ENCODE data around the gene IST1. TPM values are rescaled to one million over a fixed set of nuclear protein-coding genes. Genes with fewer than 3 reads are reported as not detected.
"Not testable (repeated sequence)": the region's sequence is repeated elsewhere in the genome, so short reads cannot be mapped to it uniquely, and the experiment has no call there.

Gene IST1
- total RNA-seq, 2 donors from 2014 or later: 193 to 249 TPM

- Histone ChIP-seq H3K36me3 (peaks cover 0 to 5% of the 10 kb centered on the region in 2 donors), H3K9me3 (no peaks in the 10 kb centered on the region), H3K27me3 (replicated peaks; ENCODE audit: insufficient read depth) (no peaks in the 10 kb centered on the region), H3K4me1 (replicated peaks) (no peaks in the 10 kb centered on the region), H3K27ac (no peak overlapping the region), H3K4me3 (no peak overlapping the region)
- TF ChIP-seq POLR2AphosphoS5 (IDR thresholded peaks at IDR 0.05) (no peak), POLR2A (IDR thresholded peaks at IDR 0.05) (no peak)
- TF ChIP-seq, protein P1, sequence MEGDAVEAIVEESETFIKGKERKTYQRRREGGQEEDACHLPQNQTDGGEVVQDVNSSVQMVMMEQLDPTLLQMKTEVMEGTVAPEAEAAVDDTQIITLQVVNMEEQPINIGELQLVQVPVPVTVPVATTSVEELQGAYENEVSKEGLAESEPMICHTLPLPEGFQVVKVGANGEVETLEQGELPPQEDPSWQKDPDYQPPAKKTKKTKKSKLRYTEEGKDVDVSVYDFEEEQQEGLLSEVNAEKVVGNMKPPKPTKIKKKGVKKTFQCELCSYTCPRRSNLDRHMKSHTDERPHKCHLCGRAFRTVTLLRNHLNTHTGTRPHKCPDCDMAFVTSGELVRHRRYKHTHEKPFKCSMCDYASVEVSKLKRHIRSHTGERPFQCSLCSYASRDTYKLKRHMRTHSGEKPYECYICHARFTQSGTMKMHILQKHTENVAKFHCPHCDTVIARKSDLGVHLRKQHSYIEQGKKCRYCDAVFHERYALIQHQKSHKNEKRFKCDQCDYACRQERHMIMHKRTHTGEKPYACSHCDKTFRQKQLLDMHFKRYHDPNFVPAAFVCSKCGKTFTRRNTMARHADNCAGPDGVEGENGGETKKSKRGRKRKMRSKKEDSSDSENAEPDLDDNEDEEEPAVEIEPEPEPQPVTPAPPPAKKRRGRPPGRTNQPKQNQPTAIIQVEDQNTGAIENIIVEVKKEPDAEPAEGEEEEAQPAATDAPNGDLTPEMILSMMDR (IDR thresholded peaks at IDR 0.05): no peak
- intact Hi-C loops (cut with DNase I): no loop called here
- whole genome bisulfite sequencing: 86% methylated on average over 7 of the region's 7 CpGs
- no peak for DNase-seq (ENCODE audit: low spot score)
Measured at GRCh38 chr16:71865173-71865863, 30.0 kb upstream of the IST1 start.

GRCh38 chr16:71867175-71867574, 28.2 kb upstream of the IST1 start:
- H3K27ac ChIP-seq; H3K4me3 ChIP-seq; DNase-seq (ENCODE audit: low spot score); H3K4me1 ChIP-seq (replicated peaks); intact Hi-C loops (cut with DNase I); H3K27me3 ChIP-seq (replicated peaks; ENCODE audit: insufficient read depth); H3K36me3 ChIP-seq; H3K9me3 ChIP-seq: not testable (repeated sequence)
- 97% methylated on average over 6 of the region's 6 CpGs for WGBS

DNA sequence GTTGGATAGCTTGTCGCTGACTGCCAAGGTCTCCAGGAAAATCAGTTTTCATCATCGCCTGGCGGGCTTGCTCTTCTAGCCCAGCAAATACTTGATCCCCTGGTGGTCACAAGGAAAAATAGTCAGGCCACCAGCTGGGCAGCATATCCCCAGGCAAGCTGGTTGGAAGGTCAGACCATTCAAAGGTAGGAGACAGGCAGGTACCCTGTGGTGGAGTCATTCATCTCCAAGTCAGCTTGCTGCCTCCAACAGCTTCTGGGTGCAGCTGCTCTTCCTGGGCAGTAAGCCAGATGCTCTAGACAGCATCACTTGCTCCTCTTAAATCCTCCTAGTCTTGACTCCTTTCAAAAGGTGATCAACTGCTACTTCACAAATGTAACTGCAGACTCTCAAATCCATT, 27.4 kb upstream of the IST1 start:
- peaks cover 0 to 1% of the 10 kb centered on the region in 2 donors for H3K36me3 ChIP-seq

GRCh38 chr16:71869089-71869488, 26.2 kb upstream of the IST1 start:
- no peak for TF ChIP-seq POLR2AphosphoS5 (IDR thresholded peaks at IDR 0.05)
- TF ChIP-seq, protein P1 (IDR thresholded peaks at IDR 0.05): no peak
- TF ChIP-seq POLR2A (IDR thresholded peaks at IDR 0.05): no peak
- Histone ChIP-seq H3K27ac (no peak overlapping the region), H3K36me3 (no peaks in the 10 kb centered on the region), H3K4me1 (replicated peaks) (no peaks in the 10 kb centered on the region), H3K9me3 (no peaks in the 10 kb centered on the region), H3K4me3 (no peak overlapping the region), H3K27me3 (replicated peaks; ENCODE audit: insufficient read depth) (no peaks in the 10 kb centered on the region)
- intact Hi-C loops (cut with DNase I): no loop called here
- DNase-seq (ENCODE audit: low spot score): no peak
- 87% methylated on average over 1 of the region's 1 CpG for WGBS

More for the DNA sequence above, 27.4 kb upstream of the IST1 start:
- intact Hi-C loops (cut with DNase I): no loop called here
- 90% methylated on average over 3 of the region's 3 CpGs for WGBS
- Histone ChIP-seq H3K4me3 (no peak overlapping the region), H3K27ac (no peak overlapping the region), H3K9me3 (no peaks in the 10 kb centered on the region), H3K27me3 (replicated peaks; ENCODE audit: insufficient read depth) (no peaks in the 10 kb centered on the region), H3K4me1 (replicated peaks) (no peaks in the 10 kb centered on the region)
- DNase-seq (ENCODE audit: low spot score): no peak
- TF ChIP-seq POLR2AphosphoS5 (IDR thresholded peaks at IDR 0.05): no peak
- TF ChIP-seq, protein P1 (IDR thresholded peaks at IDR 0.05): no peak
- TF ChIP-seq POLR2A (IDR thresholded peaks at IDR 0.05): no peak

DNA sequence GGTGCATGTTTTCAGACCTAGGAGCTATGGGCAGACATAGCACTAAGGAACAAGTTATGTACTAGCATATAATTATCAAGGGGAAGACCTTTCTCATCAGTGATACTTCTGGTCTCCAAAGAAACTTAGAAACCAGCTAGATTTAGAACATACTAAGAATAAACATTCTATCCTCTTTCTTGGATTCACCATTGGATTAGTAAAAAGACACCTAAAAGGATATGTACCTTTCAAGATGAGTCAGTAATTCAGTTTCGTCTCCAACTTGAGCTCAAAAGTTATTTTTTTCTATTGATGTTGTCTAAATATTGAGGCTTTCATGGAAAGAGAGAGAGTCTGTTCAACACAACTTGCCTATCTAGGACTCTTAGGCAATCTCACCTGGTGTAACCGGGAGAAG, 24.5 kb upstream of the IST1 start:
- Histone ChIP-seq H3K4me3 (no peak overlapping the region), H3K27me3 (replicated peaks; ENCODE audit: insufficient read depth) (no peaks in the 10 kb centered on the region), H3K27ac (no peak overlapping the region), H3K9me3 (no peaks in the 10 kb centered on the region), H3K4me1 (replicated peaks) (no peaks in the 10 kb centered on the region), H3K36me3 (no peaks in the 10 kb centered on the region)
- 96% methylated on average over 2 of the region's 2 CpGs for WGBS
- DNase-seq (ENCODE audit: low spot score): no peak
- intact Hi-C loops (cut with DNase I): no loop called here
- no peak for TF ChIP-seq POLR2AphosphoS5 (IDR thresholded peaks at IDR 0.05)

GRCh38 chr16:71873199-71873598, 22.1 kb upstream of the IST1 start:
- 90% methylated on average over 4 of the region's 4 CpGs for WGBS
- TF ChIP-seq POLR2A (IDR thresholded peaks at IDR 0.05) (no peak), POLR2AphosphoS5 (IDR thresholded peaks at IDR 0.05) (no peak)
- TF ChIP-seq, protein P1 (IDR thresholded peaks at IDR 0.05): no peak
- no peak for DNase-seq (ENCODE audit: low spot score)
- Histone ChIP-seq H3K4me1 (replicated peaks) (no peaks in the 10 kb centered on the region), H3K36me3 (no peaks in the 10 kb centered on the region), H3K9me3 (no peaks in the 10 kb centered on the region), H3K27me3 (replicated peaks; ENCODE audit: insufficient read depth) (no peaks in the 10 kb centered on the region), H3K27ac (no peak overlapping the region), H3K4me3 (no peak overlapping the region)
- intact Hi-C loops (cut with DNase I): no loop called here

All from prostate gland (tissue), 2 donors.